Bronchial epithelial cell (primary cell): Measurements from ENCODE around the gene FAM171A2. TPM values are rescaled to one million over a fixed set of nuclear protein-coding genes. Genes with fewer than 3 reads are reported as not detected.

Experiments used
- DNase-seq: peaks from one replicate; pipeline ENCODE4 v3.0.0-alpha.2; 2010; ENCODE audit warnings: low read depth
- FAIRE-seq: peaks from 2 replicates; lab custom pipeline; 2011; peaks lifted over from hg19 to GRCh38; lab: Jason Lieb, UNC
- H3K27me3 ChIP-seq: 2 replicates; pipeline ENCODE4 v1.5.1; 2011; ENCODE audit warnings: low read length; ENCODE audit not compliant: control insufficient read depth, insufficient read depth
- H3K36me3 ChIP-seq: 2 replicates; pipeline ENCODE4 v1.5.1; 2011; ENCODE audit warnings: low read length; ENCODE audit not compliant: control insufficient read depth, insufficient read depth
- H3K4me3 ChIP-seq: 2 replicates; pipeline ENCODE4 v1.5.1; 2011; ENCODE audit warnings: mild to moderate bottlenecking, low read depth, low read length, control low read depth
- CTCF ChIP-seq: IDR thresholded peaks from 2 replicates; pipeline ENCODE4 v1.5.1; 2011; ENCODE audit warnings: mild to moderate bottlenecking, moderate library complexity, low read length, control low read depth, inconsistent platforms; ENCODE audit not compliant: insufficient read depth, severe bottlenecking
- total RNA-seq: library from RNA; depleted of rRNA; stranded (reverse); fragments of >200 nt; gene quantifications from 2 replicates; pipeline ENCODE4 v1.2.1, GENCODE V29; 2014

Gene FAM171A2
- total RNA-seq, 1 donor from 2014 or later: 0.53 TPM

- DNase-seq: no peak
- no peak for FAIRE-seq
- no peaks in the 10 kb centered on the region for H3K36me3 ChIP-seq
- no peak for TF ChIP-seq CTCF
- H3K4me3 ChIP-seq: no peak overlapping the region
- peaks cover 8% of the 10 kb centered on the region for H3K27me3 ChIP-seq
Measured at GRCh38 chr17:44382917-44383316, 19.3 kb upstream of the FAM171A2 start.

GRCh38 chr17:44381810-44382305, 18.2 kb upstream of the FAM171A2 start:
- Histone ChIP-seq H3K4me3 (no peak overlapping the region), H3K27me3 (peaks cover 8% of the 10 kb centered on the region), H3K36me3 (no peaks in the 10 kb centered on the region)
- TF ChIP-seq CTCF: no peak
- FAIRE-seq: no peak
- no peak for DNase-seq

GRCh38 chr17:44380767-44381166, 17.1 kb upstream of the FAM171A2 start:
- no peak for DNase-seq
- Histone ChIP-seq H3K36me3 (no peaks in the 10 kb centered on the region), H3K27me3 (peaks cover 8% of the 10 kb centered on the region), H3K4me3 (no peak overlapping the region)
- FAIRE-seq: peak; percentile 7
- no peak for TF ChIP-seq CTCF

- FAIRE-seq: no peak
- Histone ChIP-seq H3K36me3 (no peaks in the 10 kb centered on the region), H3K4me3 (no peak overlapping the region), H3K27me3 (peaks cover 6% of the 10 kb centered on the region)
- TF ChIP-seq CTCF: no peak
- no peak for DNase-seq
Measured at GRCh38 chr17:44379887-44380286, 16.2 kb upstream of the FAM171A2 start.

- FAIRE-seq (no peak), DNase-seq (no peak)
- no peak overlapping the region for H3K4me3 ChIP-seq
- H3K27me3 ChIP-seq: no peaks in the 10 kb centered on the region
- no peaks in the 10 kb centered on the region for H3K36me3 ChIP-seq
- no peak for TF ChIP-seq CTCF
Measured at GRCh38 chr17:44378171-44378705, 14.6 kb upstream of the FAM171A2 start.

GRCh38 chr17:44376779-44377178, 13.1 kb upstream of the FAM171A2 start:
- H3K4me3 ChIP-seq: no peak overlapping the region
- FAIRE-seq (no peak), DNase-seq (no peak)
- TF ChIP-seq CTCF: no peak
- no peaks in the 10 kb centered on the region for H3K36me3 ChIP-seq
- H3K27me3 ChIP-seq: no peaks in the 10 kb centered on the region
